GM13976 (cell line): ENCODE measurements around the gene XCR1.

Experiments
- DNase-seq: peaks from one replicate; pipeline ENCODE4 v3.0.0; 2012; ENCODE audit warnings: low spot score
- in situ Hi-C: fragments of 300-500 bp; cut with MboI; formaldehyde crosslinking; loops from one replicate; pipeline ENCODE4 v1.12.0; 2022; ENCODE audit warnings: low sequenced_read_pairs, mixed read lengths, inconsistent platforms; ENCODE audit not compliant: unreplicated experiment
- TF ChIP-seq, protein P1 (sequence below): IDR thresholded peaks from 2 replicates; pipeline ENCODE4 v1.5.1; 2012; ENCODE audit warnings: borderline replicate concordance, mild to moderate bottlenecking; ENCODE audit not compliant: insufficient read depth; ENCODE audit errors: extremely low read depth, missing control alignments, control extremely low read depth

Gene XCR1

DNA sequence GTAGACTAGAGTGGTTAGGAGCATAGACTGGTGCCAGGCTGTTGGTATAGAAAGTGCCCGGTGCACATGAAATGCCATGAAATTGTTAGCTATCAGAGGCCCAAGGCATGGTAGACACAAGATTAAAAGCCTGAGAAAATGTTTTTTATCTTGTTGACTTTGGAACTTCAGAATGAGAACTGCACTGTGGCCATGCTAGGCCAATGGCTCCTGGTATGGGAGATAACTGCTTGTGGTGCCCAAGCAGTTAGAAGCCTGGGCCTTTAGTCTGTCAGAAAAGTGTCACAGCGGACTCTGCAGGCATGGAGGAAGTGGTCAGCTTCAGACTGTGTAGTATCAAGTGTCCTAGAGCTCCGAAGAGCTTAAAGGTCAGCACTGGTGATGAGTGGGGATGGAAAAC lies 43.5 kb downstream of the XCR1 start:
- TF ChIP-seq, protein P1, sequence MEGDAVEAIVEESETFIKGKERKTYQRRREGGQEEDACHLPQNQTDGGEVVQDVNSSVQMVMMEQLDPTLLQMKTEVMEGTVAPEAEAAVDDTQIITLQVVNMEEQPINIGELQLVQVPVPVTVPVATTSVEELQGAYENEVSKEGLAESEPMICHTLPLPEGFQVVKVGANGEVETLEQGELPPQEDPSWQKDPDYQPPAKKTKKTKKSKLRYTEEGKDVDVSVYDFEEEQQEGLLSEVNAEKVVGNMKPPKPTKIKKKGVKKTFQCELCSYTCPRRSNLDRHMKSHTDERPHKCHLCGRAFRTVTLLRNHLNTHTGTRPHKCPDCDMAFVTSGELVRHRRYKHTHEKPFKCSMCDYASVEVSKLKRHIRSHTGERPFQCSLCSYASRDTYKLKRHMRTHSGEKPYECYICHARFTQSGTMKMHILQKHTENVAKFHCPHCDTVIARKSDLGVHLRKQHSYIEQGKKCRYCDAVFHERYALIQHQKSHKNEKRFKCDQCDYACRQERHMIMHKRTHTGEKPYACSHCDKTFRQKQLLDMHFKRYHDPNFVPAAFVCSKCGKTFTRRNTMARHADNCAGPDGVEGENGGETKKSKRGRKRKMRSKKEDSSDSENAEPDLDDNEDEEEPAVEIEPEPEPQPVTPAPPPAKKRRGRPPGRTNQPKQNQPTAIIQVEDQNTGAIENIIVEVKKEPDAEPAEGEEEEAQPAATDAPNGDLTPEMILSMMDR, result no peak
- no peak for DNase-seq
- in situ Hi-C loops, result no loop called here

DNA sequence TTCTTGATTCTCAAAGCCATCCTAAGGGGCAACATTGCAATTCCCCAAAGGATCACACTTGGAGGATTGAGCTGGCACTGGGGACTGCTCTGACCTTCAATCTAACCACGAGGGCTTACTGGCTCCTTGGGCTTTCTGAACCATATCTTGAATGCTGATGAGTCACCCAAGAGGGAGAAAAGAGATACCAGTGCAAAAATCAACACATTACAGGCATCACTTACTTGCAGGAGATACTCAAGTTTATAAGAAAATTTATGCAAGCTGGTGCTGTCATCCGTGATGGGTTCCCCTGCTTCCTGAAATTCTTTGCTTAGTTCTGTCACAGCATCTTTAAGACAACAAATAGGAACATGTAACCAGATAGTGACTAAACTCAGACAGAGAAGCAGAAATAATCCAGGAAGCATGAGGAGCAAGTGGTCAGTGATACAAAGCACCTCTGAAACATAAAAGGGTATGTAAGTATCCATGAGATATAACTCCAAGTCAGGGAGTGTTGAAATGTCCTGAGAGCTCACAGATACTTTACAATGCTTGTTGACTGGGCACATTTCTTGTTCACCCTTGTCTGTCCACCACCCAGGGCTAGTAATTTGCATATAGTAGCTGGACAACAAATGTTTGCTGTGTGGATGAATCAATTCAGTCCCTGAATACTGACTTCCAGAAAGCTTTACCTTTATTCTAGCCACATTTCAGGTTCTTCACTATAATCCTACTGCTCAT lies 45.8 kb downstream of the XCR1 start:
- TF ChIP-seq, protein P1, result no peak
- in situ Hi-C loops, result no loop called here
- no peak for DNase-seq

DNA sequence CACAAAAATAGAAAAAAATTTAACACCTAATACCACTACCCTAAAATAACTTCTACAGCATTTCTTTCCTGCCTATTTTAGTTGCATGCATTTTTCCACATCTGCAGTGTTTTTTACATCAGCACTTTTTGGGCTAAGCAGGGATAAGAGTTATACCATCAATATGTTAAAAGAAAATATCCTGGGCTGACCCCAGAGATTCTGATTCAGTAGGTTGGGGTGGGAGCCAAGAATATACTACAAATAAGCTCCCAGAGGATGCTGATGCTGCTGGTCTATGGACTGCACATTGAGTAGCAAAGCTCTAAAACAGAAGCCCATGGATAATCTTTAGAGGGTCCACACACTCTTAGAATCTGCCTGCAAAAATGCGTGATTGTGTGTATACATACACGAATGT lies 46.5 kb downstream of the XCR1 start:
- TF ChIP-seq, protein P1, result no peak
- no peak for DNase-seq
- in situ Hi-C loops, result no loop called here

DNA sequence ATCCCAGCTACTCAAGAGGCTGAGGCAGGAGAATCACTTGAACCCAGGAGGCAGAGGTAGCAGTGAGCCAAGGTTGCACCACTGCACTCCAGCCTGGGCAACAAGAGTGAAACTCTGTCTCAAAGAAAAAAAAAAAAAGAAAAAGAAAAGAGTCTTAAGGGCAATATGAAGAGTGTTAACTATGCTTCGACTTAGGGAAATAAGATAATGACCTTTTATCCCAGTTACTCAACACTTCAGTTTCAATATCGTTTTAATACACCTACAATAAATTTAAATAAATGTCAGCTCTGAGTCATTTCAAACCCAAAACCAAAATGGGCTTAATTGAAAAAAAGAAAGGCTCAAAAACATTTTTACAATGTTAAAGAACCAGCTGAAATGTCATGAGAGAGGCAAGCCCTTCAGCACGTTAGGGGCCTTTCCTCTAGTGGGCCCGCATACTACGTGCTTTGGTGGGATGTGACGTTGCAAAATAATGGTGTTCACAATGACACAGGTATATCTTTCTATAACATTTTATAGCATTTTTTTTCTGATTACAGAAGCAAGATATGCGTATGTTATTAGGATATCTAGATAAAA lies 47.0 kb downstream of the XCR1 start:
- no peak for DNase-seq
- in situ Hi-C loops, result no loop called here
- TF ChIP-seq, protein P1, result no peak

DNA sequence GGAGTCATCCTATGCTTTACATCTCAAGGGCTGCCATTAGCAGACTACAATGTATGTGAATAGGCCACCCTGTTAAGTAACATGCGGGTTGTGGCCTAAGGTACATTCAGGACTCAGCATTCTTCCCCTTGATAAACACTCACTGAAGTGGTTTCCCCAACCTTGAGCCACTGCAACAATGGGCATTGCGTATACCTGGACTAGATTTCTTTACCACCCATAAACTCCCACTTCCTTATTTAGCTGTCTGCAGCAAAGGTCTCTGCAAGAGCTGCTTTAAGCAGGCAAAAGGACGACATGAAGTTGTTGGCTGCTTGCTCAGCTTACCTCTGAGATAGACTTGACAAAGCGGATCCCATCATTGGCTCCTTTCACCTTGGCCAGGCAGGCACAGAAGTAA lies 47.9 kb downstream of the XCR1 start:
- in situ Hi-C loops, result no loop called here
- TF ChIP-seq, protein P1, result no peak
- DNase-seq, result no peak

DNA sequence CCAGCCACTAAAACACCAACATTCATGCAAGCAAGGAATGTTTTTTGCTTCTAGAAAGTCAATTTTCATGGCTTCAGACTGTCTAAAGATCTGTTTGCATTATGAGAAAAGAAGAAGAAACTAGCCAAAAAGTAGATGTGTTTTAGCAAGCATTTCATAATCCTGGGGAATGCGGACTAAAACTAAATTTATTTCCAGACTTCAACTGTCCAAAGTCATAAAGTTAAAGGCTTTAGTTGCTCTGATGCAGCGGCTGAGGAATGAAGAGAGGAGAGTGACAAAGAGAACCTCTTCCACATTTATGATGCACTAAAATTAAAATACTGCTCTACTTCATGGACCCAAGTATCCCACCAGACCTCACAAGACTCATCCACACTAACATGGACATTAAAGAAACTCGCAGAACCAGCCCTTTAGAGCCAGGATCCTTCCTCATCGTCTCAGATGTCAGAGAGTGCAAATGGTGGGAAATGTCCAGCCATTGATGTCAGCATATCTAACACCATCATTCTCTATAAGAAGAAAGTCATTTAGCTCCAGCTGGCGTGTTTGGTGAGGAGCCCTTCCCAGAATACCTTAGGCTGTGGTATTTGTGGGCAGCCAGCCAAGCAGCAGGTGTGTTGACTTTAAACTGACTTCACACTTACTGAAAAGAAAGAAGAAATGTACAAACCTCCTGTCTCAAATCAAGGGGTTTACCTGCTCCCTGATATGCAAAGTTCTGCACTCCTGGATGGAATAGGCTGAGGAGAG lies 49.1 kb downstream of the XCR1 start:
- TF ChIP-seq, protein P1, result no peak
- in situ Hi-C loops, result no loop called here
- no peak for DNase-seq
